Stomach smooth muscle (tissue), 2 donors: ENCODE measurements around the gene TRIM15.

Experiments
- H3K27ac ChIP-seq: one replicate; pipeline ENCODE4 v1.7.0; 2013; ENCODE audit warnings: mild to moderate bottlenecking, low read length, inconsistent platforms
- H3K27me3 ChIP-seq, 2 donors: one replicate each; pipeline ENCODE4 v1.7.0; 2013; ENCODE audit warnings: low read length in 2 of 2; ENCODE audit not compliant: insufficient read depth in 2 of 2, control insufficient read depth in 1 of 2
- H3K36me3 ChIP-seq, 2 donors: one replicate each; pipeline ENCODE4 v1.7.0; 2013; ENCODE audit warnings: low read length in 2 of 2; ENCODE audit not compliant: control insufficient read depth in 2 of 2, insufficient read depth in 2 of 2
- H3K4me1 ChIP-seq: one replicate; pipeline ENCODE4 v1.7.0; 2013; ENCODE audit warnings: low read length; ENCODE audit not compliant: control insufficient read depth, insufficient read depth
- H3K4me3 ChIP-seq, 2 donors: one replicate each; pipeline ENCODE4 v1.7.0; 2013; ENCODE audit warnings: low read length in 2 of 2
- H3K9ac ChIP-seq, 2 donors: one replicate each; pipeline ENCODE4 v1.7.0; 2013; ENCODE audit warnings: low read length in 2 of 2, mild to moderate bottlenecking in 1 of 2
- H3K9me3 ChIP-seq, 2 donors: one replicate each; pipeline ENCODE4 v1.7.0; 2013; ENCODE audit warnings: low read length in 2 of 2; ENCODE audit not compliant: control insufficient read depth in 2 of 2
- donor health status: healthy.
- donor health status: Pancreatic carcinoma.

TRIM15 gene

GRCh38 chr6:30200551-30201281 is 37.4 kb downstream of the TRIM15 start:
- H3K4me3 ChIP-seq = no peak overlapping the region
- no peak overlapping the region for H3K9ac ChIP-seq

DNA sequence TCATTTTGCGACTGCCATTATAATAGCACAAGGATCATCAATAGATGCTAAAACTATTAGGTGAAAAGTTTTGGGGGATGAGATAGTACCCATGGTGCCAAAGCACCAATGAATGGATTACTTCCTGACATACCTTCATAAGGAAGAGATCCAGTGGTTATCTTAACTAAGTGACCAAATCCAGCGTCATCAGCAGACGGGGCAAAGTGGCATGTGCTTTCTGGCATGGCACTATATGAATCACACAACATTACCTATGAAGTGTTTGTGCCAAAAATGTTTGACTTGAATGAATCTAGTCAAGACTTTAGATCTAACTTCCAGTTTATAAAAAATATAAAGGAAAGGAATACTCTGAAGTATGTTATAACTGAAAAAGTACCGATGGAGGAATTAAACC is 39.0 kb downstream of the TRIM15 start:
- Histone ChIP-seq H3K9me3 (no peaks in the 10 kb centered on the region), H3K4me1 (peaks cover 14% of the 10 kb centered on the region), H3K4me3 (no peak overlapping the region), H3K9ac (no peak overlapping the region), H3K27ac (no peak overlapping the region), H3K27me3 (no peaks in the 10 kb centered on the region), H3K36me3 (peaks cover 26 to 29% of the 10 kb centered on the region in 2 donors)

More at GRCh38 chr6:30200551-30201281, 37.4 kb downstream of the TRIM15 start:
- no peak overlapping the region for H3K27ac ChIP-seq
- no peaks in the 10 kb centered on the region for H3K4me1 ChIP-seq
- no peaks in the 10 kb centered on the region for H3K9me3 ChIP-seq
- H3K36me3 ChIP-seq = peaks cover 38 to 42% of the 10 kb centered on the region in 2 donors
- no peaks in the 10 kb centered on the region for H3K27me3 ChIP-seq

DNA sequence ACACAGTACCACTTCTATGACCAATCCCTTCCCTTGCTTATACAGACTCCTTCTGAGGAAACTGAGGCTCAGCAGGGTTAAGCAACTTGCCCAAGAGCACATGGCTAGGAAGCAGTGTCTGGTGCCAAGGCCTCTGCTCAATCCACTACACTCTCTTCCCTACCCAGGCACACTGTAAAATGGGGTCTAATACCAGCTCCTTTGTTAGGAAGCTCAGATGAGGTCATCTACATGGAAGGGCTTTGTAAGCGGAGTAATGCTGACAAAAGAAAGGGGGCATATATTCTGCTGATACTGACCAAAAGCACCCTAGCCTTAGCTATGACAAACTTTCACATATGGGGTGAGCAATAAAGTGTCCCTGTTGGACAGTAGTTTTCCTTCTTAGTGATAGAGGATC is 40.8 kb downstream of the TRIM15 start:
- peaks cover 19% of the 10 kb centered on the region for H3K4me1 ChIP-seq
- H3K4me3 ChIP-seq = no peak overlapping the region
- H3K9me3 ChIP-seq = no peaks in the 10 kb centered on the region
- no peaks in the 10 kb centered on the region for H3K27me3 ChIP-seq
- H3K27ac ChIP-seq = no peak overlapping the region
- peaks cover 8 to 15% of the 10 kb centered on the region in 2 donors for H3K36me3 ChIP-seq
- no peak overlapping the region for H3K9ac ChIP-seq

DNA sequence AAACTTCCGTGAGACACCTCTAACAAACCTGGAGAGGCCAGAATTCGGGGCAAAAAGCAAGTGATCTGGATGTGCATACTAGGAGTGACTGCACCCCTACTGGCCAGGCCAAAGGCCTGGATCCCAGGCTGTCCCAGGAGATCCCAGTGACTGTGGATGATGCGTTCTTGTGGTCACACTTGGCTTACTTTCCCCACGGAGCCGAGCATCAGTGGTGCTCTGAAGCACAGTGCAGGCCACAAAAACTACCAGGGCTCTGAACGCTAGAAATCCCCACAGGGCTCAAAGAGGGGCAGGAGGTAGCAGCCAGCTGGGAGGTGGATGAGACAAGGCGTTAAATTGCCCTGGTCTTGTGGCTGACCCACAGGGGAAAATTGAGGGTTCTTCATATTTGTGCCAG is 42.8 kb downstream of the TRIM15 start:
- H3K36me3 ChIP-seq = peaks cover under 1 to 4% of the 10 kb centered on the region in 2 donors
- H3K27me3 ChIP-seq = no peaks in the 10 kb centered on the region
- no peaks in the 10 kb centered on the region for H3K9me3 ChIP-seq
- H3K27ac ChIP-seq = no peak overlapping the region
- H3K4me1 ChIP-seq = peaks cover 24% of the 10 kb centered on the region
- H3K9ac ChIP-seq = no peak overlapping the region
- no peak overlapping the region for H3K4me3 ChIP-seq

GRCh38 chr6:30206799-30207618 is 43.7 kb downstream of the TRIM15 start:
- peak overlapping the region; percentile 37 for H3K27ac ChIP-seq
- peaks cover 32% of the 10 kb centered on the region for H3K4me1 ChIP-seq
- H3K36me3 ChIP-seq = peaks cover 2% of the 10 kb centered on the region in 2 donors
- H3K9me3 ChIP-seq = no peaks in the 10 kb centered on the region
- H3K9ac ChIP-seq = no peak overlapping the region
- no peaks in the 10 kb centered on the region for H3K27me3 ChIP-seq
- H3K4me3 ChIP-seq = peak overlapping the region in 1 of 2 donors; percentile 8

GRCh38 chr6:30207619-30208295 is 44.4 kb downstream of the TRIM15 start:
- Histone ChIP-seq H3K27ac (peak overlapping the region; percentile 37), H3K9ac (peak overlapping the region in 1 of 2 donors; percentile 29)

GRCh38 chr6:30211306-30211705 is 48.0 kb downstream of the TRIM15 start:
- peaks cover 35% of the 10 kb centered on the region for H3K4me1 ChIP-seq

More at GRCh38 chr6:30207619-30208295, 44.4 kb downstream of the TRIM15 start:
- no peak overlapping the region for H3K4me3 ChIP-seq
- no peaks in the 10 kb centered on the region for H3K27me3 ChIP-seq
- H3K36me3 ChIP-seq = peaks cover 2% of the 10 kb centered on the region in 2 donors
- no peaks in the 10 kb centered on the region for H3K9me3 ChIP-seq
- peaks cover 32% of the 10 kb centered on the region for H3K4me1 ChIP-seq

GRCh38 chr6:30211899-30212298 is 48.6 kb downstream of the TRIM15 start:
- Histone ChIP-seq H3K4me3 (peak overlapping the region; percentile 61 to 98), H3K27ac (no peak overlapping the region), H3K27me3 (no peaks in the 10 kb centered on the region), H3K36me3 (peaks cover 0 to 2% of the 10 kb centered on the region in 2 donors), H3K9me3 (no peaks in the 10 kb centered on the region), H3K9ac (peak overlapping the region in 1 of 2 donors; percentile 96), H3K4me1 (peaks cover 30% of the 10 kb centered on the region)

More at GRCh38 chr6:30211306-30211705, 48.0 kb downstream of the TRIM15 start:
- Histone ChIP-seq H3K4me3 (peak overlapping the region in 1 of 2 donors; percentile 98), H3K27ac (no peak overlapping the region), H3K9ac (no peak overlapping the region), H3K36me3 (peaks cover 0 to 2% of the 10 kb centered on the region in 2 donors), H3K27me3 (no peaks in the 10 kb centered on the region), H3K9me3 (no peaks in the 10 kb centered on the region)

- Histone ChIP-seq H3K4me3 (peak within 1 kb of the TSS; percentile 61 to 98), H3K4me1 (peaks cover 21% of the 10 kb centered on the region), H3K9ac (peak within 1 kb of the TSS; percentile 96 to 98), H3K36me3 (peaks cover 0 to 2% of the 10 kb centered on the region in 2 donors), H3K27me3 (no peaks in the 10 kb centered on the region), H3K27ac (peak within 1 kb of the TSS; percentile 95), H3K9me3 (no peaks in the 10 kb centered on the region)
These were observed 49.7 kb downstream of the TRIM15 start, which contains the start of gene TRIM26 for GRCh38 chr6:30212865-30213666. TSS of gene TRIM26 (minus strand) at chr6:30213406. CDS start at chr6:30199103, 14,303 bp downstream.

GRCh38 chr6:30213667-30213956 is 50.3 kb downstream of the TRIM15 start:
- Histone ChIP-seq H3K4me3 (peak overlapping the region; percentile 61 to 98), H3K9me3 (no peaks in the 10 kb centered on the region), H3K9ac (peak overlapping the region; percentile 67 to 97), H3K4me1 (peaks cover 21% of the 10 kb centered on the region), H3K27ac (peak overlapping the region; percentile 95), H3K36me3 (peaks cover 0 to 2% of the 10 kb centered on the region in 2 donors), H3K27me3 (no peaks in the 10 kb centered on the region)
